ENCODE measurements around the gene BBLN. TPM values are rescaled to one million over a fixed set of nuclear protein-coding genes. Genes with fewer than 3 reads are reported as not detected.

Gene BBLN
- total RNA-seq, 1 donor from 2014 or later, result 79.8 TPM

GRCh38 chr9:128144239-128145181 is 15.6 kb upstream of the BBLN start:
- intact Hi-C loops (cut with micrococcal nuclease), result no loop called here

GRCh38 chr9:128145536-128145935 is 14.5 kb upstream of the BBLN start:
- intact Hi-C loops (cut with micrococcal nuclease), result no loop called here

GRCh38 chr9:128145951-128146351 is 14.1 kb upstream of the BBLN start:
- intact Hi-C loops (cut with micrococcal nuclease), result no loop called here

GRCh38 chr9:128146591-128147120 is 13.4 kb upstream of the BBLN start:
- intact Hi-C loops (cut with micrococcal nuclease), result no loop called here

- intact Hi-C loops (cut with micrococcal nuclease), result no loop called here
Observed at GRCh38 chr9:128148509-128149000, 11.5 kb upstream of the BBLN start.

GRCh38 chr9:128149001-128149701 is 10.9 kb upstream of the BBLN start, which contains the start of gene LCN2:
Gene LCN2, plus strand, starts transcription at chr9:128149453. Its CDS starts 73 bp downstream, at chr9:128149526.
- intact Hi-C loops (cut with micrococcal nuclease), result no loop called here

- intact Hi-C loops (cut with micrococcal nuclease), result no loop called here
Observed at GRCh38 chr9:128149951-128150593, 10.0 kb upstream of the BBLN start.

- intact Hi-C loops (cut with micrococcal nuclease), result no loop called here
Observed at GRCh38 chr9:128150594-128151308, 9.3 kb upstream of the BBLN start.

- intact Hi-C loops (cut with micrococcal nuclease), result no loop called here
Observed at GRCh38 chr9:128151309-128152132, 8.5 kb upstream of the BBLN start.

- intact Hi-C loops (cut with micrococcal nuclease), result no loop called here
Observed at GRCh38 chr9:128152133-128153059, 7.7 kb upstream of the BBLN start.

- intact Hi-C loops (cut with micrococcal nuclease), result no loop called here
Observed at GRCh38 chr9:128153060-128153946, 6.8 kb upstream of the BBLN start.

GRCh38 chr9:128153947-128154695 is 5.9 kb upstream of the BBLN start:
- intact Hi-C loops (cut with micrococcal nuclease), result no loop called here

- intact Hi-C loops (cut with micrococcal nuclease), result no loop called here
Observed at GRCh38 chr9:128155736-128156500, 4.1 kb upstream of the BBLN start.

- intact Hi-C loops (cut with micrococcal nuclease), result loop anchor here (1.0 kb wide), 1 partner anchor 178 kb away; no protein-coding TSS in a partner anchor
Observed at GRCh38 chr9:128159522-128159783, 612 bp upstream of the BBLN start.

- intact Hi-C loops (cut with micrococcal nuclease), result loop anchor here (1.0 to 2.0 kb wide), 10 partner anchors 31 to 592 kb away; partner anchors contain the start of genes CIZ1, COQ4, DNM1 and GOLGA2
Observed at GRCh38 chr9:128160603-128160987, 530 bp downstream of the BBLN start.

GRCh38 chr9:128161215-128161902 is 1.3 kb downstream of the BBLN start:
- intact Hi-C loops (cut with micrococcal nuclease), result loop anchor here (2.0 kb wide), 2 partner anchors 89 to 593 kb away; a partner anchor contains a TSS
